Endodermal cell (in vitro differentiated cells): ENCODE data around the gene LYRM4. TPM values are rescaled to one million over a fixed set of nuclear protein-coding genes. Genes with fewer than 3 reads are reported as not detected.

Experiments used
- DNase-seq: peaks from one replicate; pipeline ENCODE4 v3.0.0-alpha.2; 2017
- H3K27ac ChIP-seq: 2 replicates; pipeline ENCODE4 v1.5.1; 2013; ENCODE audit warnings: mild to moderate bottlenecking, low read depth, low read length, moderate library complexity
- H3K27me3 ChIP-seq: 2 replicates; pipeline ENCODE4 v1.6.1; 2013; ENCODE audit warnings: mild to moderate bottlenecking, low read length, moderate library complexity; ENCODE audit not compliant: insufficient read depth, control insufficient read depth, poor library complexity, severe bottlenecking
- H3K36me3 ChIP-seq: 2 replicates; pipeline ENCODE4 v1.7.0; 2013; ENCODE audit warnings: mild to moderate bottlenecking, low read length, moderate library complexity; ENCODE audit not compliant: control insufficient read depth, insufficient read depth
- H3K4me1 ChIP-seq: one replicate; pipeline ENCODE4 v1.7.0; 2013; ENCODE audit warnings: low read length; ENCODE audit not compliant: control insufficient read depth, insufficient read depth
- H3K4me3 ChIP-seq: 2 replicates; pipeline ENCODE4 v1.5.1; 2013; ENCODE audit warnings: mild to moderate bottlenecking, low read length, moderate library complexity
- H3K9ac ChIP-seq: 2 replicates; pipeline ENCODE4 v1.6.1; 2013; ENCODE audit warnings: mild to moderate bottlenecking, low read length, moderate library complexity; ENCODE audit not compliant: poor library complexity, severe bottlenecking; ENCODE audit errors: extremely low read depth
- H3K9me3 ChIP-seq: 2 replicates; pipeline ENCODE4 v1.6.1; 2013; ENCODE audit warnings: mild to moderate bottlenecking, low read length, moderate library complexity; ENCODE audit not compliant: control insufficient read depth
- H3K27ac Mint-ChIP-seq: 2 replicates; pipeline ENCODE4 v1.8.0; 2020; ENCODE audit warnings: mixed read lengths
- H3K27me3 Mint-ChIP-seq: 2 replicates; pipeline ENCODE4 v1.8.0; 2021; ENCODE audit warnings: mild to moderate bottlenecking, mixed read lengths; ENCODE audit not compliant: insufficient read depth
- H3K36me3 Mint-ChIP-seq: 2 replicates; pipeline ENCODE4 v1.8.0; 2020; ENCODE audit warnings: low read depth, mixed read lengths
- H3K4me1 Mint-ChIP-seq: 2 replicates; pipeline ENCODE4 v1.8.0; 2020; ENCODE audit warnings: mixed read lengths
- H3K4me3 Mint-ChIP-seq: 2 replicates; pipeline ENCODE4 v1.8.0; 2020; ENCODE audit warnings: mild to moderate bottlenecking, moderate library complexity, mixed read lengths
- H3K9me3 Mint-ChIP-seq: 2 replicates; pipeline ENCODE4 v1.8.0; 2020; ENCODE audit warnings: mild to moderate bottlenecking, mixed read lengths
- CTCF ChIP-seq: fragments of 200-600 bp; sonication (generic); conservative IDR thresholded peaks from 2 replicates; pipeline ENCODE4 v1.5.0; 2021; ENCODE audit warnings: antibody characterized with exemption, mild to moderate bottlenecking
- whole genome bisulfite sequencing, 2 experiments: methylation state at CpG; one replicate each; pipeline versions ENCODE4 v1.1.5 to v1.1.7; 2013; ENCODE audit warnings: missing lambda C conversion rate in 2 of 2, mixed read lengths in 1 of 2; ENCODE audit not compliant: insufficient coverage in 1 of 2, insufficient read length in 1 of 2; 5-methylcytosine and 5-hydroxymethylcytosine counted together
- total RNA-seq, 2 donors: library from RNA; stranded (reverse); fragmentation: NEBNext Ultra II Directional in 1 of 2; extraction: Animal tissue kit (Norgen Biotek cat#: 25700) in 1 of 2; gene quantifications; 2 replicates in 1 of 2; 3 replicates in 1 of 2; pipeline ENCODE4 v1.2.1, GENCODE V29; 2021

The LYRM4 gene
- total RNA-seq, 2 donors from 2014 or later, result 32.1 to 44.3 TPM

GRCh38 chr6:5076931-5077330 is 183.8 kb downstream of the LYRM4 start:
- Histone ChIP-seq H3K9me3 (no peaks in the 10 kb centered on the region), H3K27ac (no peak overlapping the region), H3K4me1 (no peaks in the 10 kb centered on the region), H3K36me3 (no peaks in the 10 kb centered on the region), H3K27me3 (peaks cover 2% of the 10 kb centered on the region), H3K9ac (no peak overlapping the region), H3K4me3 (no peak overlapping the region)
- Mint-ChIP-seq H3K9me3 (peaks cover 2% of the 10 kb centered on the region), H3K27ac (no peak overlapping the region), H3K27me3 (peaks cover 25% of the 10 kb centered on the region), H3K4me3 (no peak overlapping the region), H3K4me1 (no peaks in the 10 kb centered on the region), H3K36me3 (no peaks in the 10 kb centered on the region)
- 94% methylated on average over 11 of the region's 11 CpGs for WGBS, 2 experiments
- no peak for TF ChIP-seq CTCF
- DNase-seq, result no peak

GRCh38 chr6:5073992-5074391 is 186.8 kb downstream of the LYRM4 start:
- Mint-ChIP-seq H3K27ac (no peak overlapping the region), H3K9me3 (peaks cover 2% of the 10 kb centered on the region), H3K4me1 (no peaks in the 10 kb centered on the region), H3K36me3 (no peaks in the 10 kb centered on the region), H3K4me3 (no peak overlapping the region), H3K27me3 (peaks cover 8% of the 10 kb centered on the region)
- no peaks in the 10 kb centered on the region for H3K36me3 ChIP-seq
- WGBS, 2 experiments, result 86% methylated on average over 2 to 3 of the region's 3 CpGs
- no peak overlapping the region for H3K27ac ChIP-seq
- H3K9me3 ChIP-seq, result no peaks in the 10 kb centered on the region
- no peaks in the 10 kb centered on the region for H3K4me1 ChIP-seq
- H3K4me3 ChIP-seq, result no peak overlapping the region
- TF ChIP-seq CTCF, result no peak
- no peaks in the 10 kb centered on the region for H3K27me3 ChIP-seq
- no peak for DNase-seq
- H3K9ac ChIP-seq, result no peak overlapping the region

- no peak for TF ChIP-seq CTCF
- H3K36me3 ChIP-seq, result no peaks in the 10 kb centered on the region
- no peaks in the 10 kb centered on the region for H3K4me1 ChIP-seq
- no peaks in the 10 kb centered on the region for H3K27me3 ChIP-seq
- no peaks in the 10 kb centered on the region for H3K4me1 Mint-ChIP-seq
- peaks cover 11% of the 10 kb centered on the region for H3K27me3 Mint-ChIP-seq
- H3K27ac ChIP-seq, result no peak overlapping the region
- H3K4me3 ChIP-seq, result no peak overlapping the region
- H3K36me3 Mint-ChIP-seq, result peaks cover 1% of the 10 kb centered on the region
- 86 to 91% methylated on average over 6 of the region's 7 CpGs for WGBS, 2 experiments
- DNase-seq, result no peak
- no peak overlapping the region for H3K27ac Mint-ChIP-seq
- no peak overlapping the region for H3K9ac ChIP-seq
- peaks cover 2% of the 10 kb centered on the region for H3K9me3 Mint-ChIP-seq
- H3K4me3 Mint-ChIP-seq, result no peak overlapping the region
- H3K9me3 ChIP-seq, result no peaks in the 10 kb centered on the region
Measured at GRCh38 chr6:5072440-5072839, 188.3 kb downstream of the LYRM4 start.
